Stimulated activated naive CD8-positive, alpha-beta T cell treated with anti-CD3 and anti-CD28 coated beads, Interleukin-15, Interleukin-2, amounts not matched to agents 100 U/mL and 50 U/mL, for 24 hours (primary cell): ENCODE results near the gene GSAP.
"Not testable (repeated sequence)": the region's sequence is repeated elsewhere in the genome, so short reads cannot be mapped to it uniquely, and the experiment has no call there.

ENCODE experiments used
- ATAC-seq: fragments of 150-1000 bp; cut with Tn5 transposase; one replicate; pipeline ENCODE4 v1.10.0; 2021
- DNase-seq: peaks from one replicate; pipeline ENCODE4 v3.0.0; 2021

GSAP gene

GRCh38 chr7:77415823-77416620, at the start of gene GSAP:
GSAP (minus strand) TSS chr7:77416349; CDS start chr7:77416321, 28 bp downstream.
- DNase-seq = peak; percentile 65
- peak; percentile 60 for ATAC-seq

- ATAC-seq = no peak
- no peak for DNase-seq
Observed at GRCh38 chr7:77465256-77465655, 49.1 kb upstream of the GSAP start.

GRCh38 chr7:77464589-77464988, 48.4 kb upstream of the GSAP start:
- no peak for DNase-seq
- ATAC-seq = peak; percentile 6

GRCh38 chr7:77463632-77464031, 47.5 kb upstream of the GSAP start:
- peak; percentile 23 for DNase-seq
- ATAC-seq = peak; percentile 97

- DNase-seq (no peak), ATAC-seq (no peak)
Observed at GRCh38 chr7:77461842-77462241, 45.7 kb upstream of the GSAP start.

GRCh38 chr7:77461246-77461645, 45.1 kb upstream of the GSAP start:
- ATAC-seq (no peak), DNase-seq (no peak)

- no peak for DNase-seq
- no peak for ATAC-seq
Observed at GRCh38 chr7:77460057-77460486, 43.9 kb upstream of the GSAP start.

GRCh38 chr7:77459311-77459726, 43.2 kb upstream of the GSAP start:
- no peak for ATAC-seq
- no peak for DNase-seq

- no peak for ATAC-seq
- no peak for DNase-seq
Observed at GRCh38 chr7:77458786-77459185, 42.6 kb upstream of the GSAP start.

- DNase-seq = no peak
- ATAC-seq = no peak
Observed at GRCh38 chr7:77457779-77458178, 41.6 kb upstream of the GSAP start.

GRCh38 chr7:77456696-77457095, 40.5 kb upstream of the GSAP start:
- ATAC-seq = no peak
- no peak for DNase-seq

GRCh38 chr7:77455321-77455720, 39.2 kb upstream of the GSAP start:
- no peak for ATAC-seq
- no peak for DNase-seq

- no peak for DNase-seq
- ATAC-seq = no peak
Observed at GRCh38 chr7:77454802-77455201, 38.7 kb upstream of the GSAP start.

GRCh38 chr7:77453531-77453930, 37.4 kb upstream of the GSAP start:
- ATAC-seq (no peak), DNase-seq (no peak)

- ATAC-seq, DNase-seq: not testable (repeated sequence)
Observed at GRCh38 chr7:77451950-77452349, 35.8 kb upstream of the GSAP start.

GRCh38 chr7:77450613-77451012, 34.5 kb upstream of the GSAP start:
- ATAC-seq = no peak
- no peak for DNase-seq

- ATAC-seq (no peak), DNase-seq (no peak)
Observed at GRCh38 chr7:77450054-77450453, 33.9 kb upstream of the GSAP start.

- DNase-seq = no peak
- no peak for ATAC-seq
Observed at GRCh38 chr7:77447616-77448015, 31.5 kb upstream of the GSAP start.

- ATAC-seq = no peak
- no peak for DNase-seq
Observed at GRCh38 chr7:77444123-77444522, 28.0 kb upstream of the GSAP start.

- DNase-seq (no peak), ATAC-seq (no peak)
Observed at GRCh38 chr7:77443042-77443441, 26.9 kb upstream of the GSAP start.

GRCh38 chr7:77442636-77443035, 26.5 kb upstream of the GSAP start:
- no peak for DNase-seq
- no peak for ATAC-seq

- ATAC-seq = no peak
- DNase-seq = no peak
Observed at GRCh38 chr7:77441046-77441445, 24.9 kb upstream of the GSAP start.

- no peak for ATAC-seq
- DNase-seq = no peak
Observed at GRCh38 chr7:77439572-77439971, 23.4 kb upstream of the GSAP start.

GRCh38 chr7:77438131-77438530, 22.0 kb upstream of the GSAP start:
- ATAC-seq (no peak), DNase-seq (no peak)
